Measurements from ENCODE around the gene GPS1. TPM values are rescaled to one million over a fixed set of nuclear protein-coding genes. Genes with fewer than 3 reads are reported as not detected.

GPS1 gene
- total and polyA plus RNA-seq, 9 of the 15 experiments (the other 6 are each of a cell fraction or from before 2014, with no cell fraction given) = 3.1 to 167 (median 69.9) TPM

DNA sequence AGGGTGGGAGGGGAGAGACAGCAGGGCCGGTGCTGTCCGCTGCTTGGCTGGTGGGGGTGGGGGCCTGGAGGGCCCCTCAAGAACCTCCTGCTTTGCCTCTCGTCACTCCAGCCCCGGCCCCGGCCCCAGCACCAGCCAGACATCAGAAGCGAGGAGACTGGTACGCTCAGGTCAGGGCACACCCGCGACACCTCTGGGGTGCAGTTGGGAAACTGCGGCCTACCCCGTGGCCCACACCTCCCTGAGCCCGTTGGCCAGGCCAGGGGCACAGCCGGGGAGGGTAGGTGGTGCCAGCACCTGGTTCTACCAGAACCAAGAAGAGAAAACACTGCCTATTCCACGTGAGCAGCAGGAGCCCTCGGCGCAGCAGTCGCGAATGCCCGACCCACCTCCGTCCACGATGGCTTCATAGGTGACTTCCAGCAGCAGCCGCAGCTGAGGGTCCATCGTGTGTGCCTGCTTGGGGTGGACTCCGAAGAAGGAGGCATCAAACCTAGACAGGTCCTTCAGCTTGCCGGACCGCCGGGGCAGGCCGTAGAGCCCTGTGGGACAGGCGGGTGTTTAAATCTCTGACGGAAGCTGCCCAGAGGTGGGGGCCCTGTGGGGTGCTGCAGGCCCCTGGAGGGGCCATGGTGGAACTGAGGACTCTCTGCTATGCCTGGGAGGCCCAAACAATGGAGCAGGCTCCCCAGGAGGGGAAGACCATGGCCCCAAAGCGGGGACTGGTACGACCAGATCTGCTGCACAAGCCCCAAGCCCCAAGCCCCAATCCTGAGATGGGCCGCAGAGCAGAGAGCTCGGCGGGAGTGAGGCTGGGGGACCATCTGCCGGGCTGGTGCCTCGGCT lies 43.5 kb downstream of the GPS1 start:
- Histone ChIP-seq H3K36me3 (ENCODE audit: control insufficient read depth, insufficient read depth, low read length) (peaks cover 65% of the 10 kb centered on the region), H3K4me3 (peak overlapping the region; percentile 97; the same call in 1 of the 2 replicates), H2AFZ (ENCODE audit: low read depth, low read length) (no peak overlapping the region), H3K9me1 (ENCODE audit: control insufficient read depth, insufficient read depth, low read length) (no peaks in the 10 kb centered on the region), H3K4me1 (replicated peaks in 1 of 2; ENCODE audit: control insufficient read depth in 2 of 2, insufficient read depth in 2 of 2, low read length in 2 of 2) (peaks cover 24 to 88% of the 10 kb centered on the region in 2 experiments), H4K20me1 (replicated peaks; ENCODE audit: control insufficient read depth, insufficient read depth, low read length) (peaks cover 38% of the 10 kb centered on the region), H3K27me3 (ENCODE audit: control insufficient read depth in 2 of 2, insufficient read depth in 2 of 2, low read length in 2 of 2) (no peaks in the 10 kb centered on the region), H3K4me2 (ENCODE audit: insufficient read depth, low read length) (peak overlapping the region; percentile 78), H3K27ac (ENCODE audit: extremely low read depth, low read depth, low read length) (peak overlapping the region; percentile 94), H3K79me2 (ENCODE audit: control insufficient read depth, insufficient read depth, low read length) (peaks cover 78% of the 10 kb centered on the region), H3K9ac (ENCODE audit: insufficient read depth in 1 of 2, low read depth in 2 of 2, low read length in 2 of 2) (peak overlapping the region; percentile 95 to 100), H3K9me3 (replicated peaks; ENCODE audit: control insufficient read depth, insufficient read depth, low read depth, low read length) (no peaks in the 10 kb centered on the region)
- CTCF ChIA-PET (ENCODE audit: low intra/inter-chr PET ratio) = no interaction called here
- 93% methylated on average over 18 of the region's 37 CpGs for WGBS (ENCODE audit: insufficient coverage, low coverage, missing lambda C conversion rate)
- TF ChIP-seq PCBP1 (IDR thresholded peaks at IDR 0.05; ENCODE audit: low read depth, low read length, poor library complexity, severe bottlenecking) (peak; percentile 77), RBM22 (IDR thresholded peaks at IDR 0.05; ENCODE audit: low read depth, low read length, poor library complexity, severe bottlenecking) (peak; percentile 41), RBFOX2 (IDR thresholded peaks at IDR 0.05; ENCODE audit: low read depth, low read length) (peak; percentile 58), PRPF4 (IDR thresholded peaks at IDR 0.05; ENCODE audit: insufficient read depth, low read depth, low read length, poor library complexity, severe bottlenecking) (peak; percentile 40), SIN3A (IDR thresholded peaks at IDR 0.05; ENCODE audit: borderline replicate concordance in 2 of 2, control insufficient read depth in 1 of 2, low read depth in 2 of 2, low read length in 2 of 2) (peak in 1 of 2 experiments; percentile 12; a peak in 1 of 4 replicates), SMARCA5 (IDR thresholded peaks at IDR 0.05) (no peak), FIP1L1 (IDR thresholded peaks at IDR 0.05; ENCODE audit: low read depth, low read length, poor library complexity, severe bottlenecking) (peak; percentile 57), POLR2A (conservative IDR thresholded peaks at IDR 0.05) (peak; percentile 44), THRB (CRISPR knock-in tag; conservative IDR thresholded peaks at IDR 0.05) (no peak), POLR2G (IDR thresholded peaks at IDR 0.05; ENCODE audit: low read depth, low read length) (peak; percentile 24), SNRNP70 (optimal IDR thresholded peaks at IDR 0.05; ENCODE audit: low read depth, low read length) (peak; percentile 30)
- ATAC-seq = no peak
- FAIRE-seq = no peak
- POLR2A ChIA-PET = interaction anchor here (0.6 to 2.0 kb wide), 8 partner anchors 9 to 1016 kb away, joined by 3 to 11 read pairs (median 6); no protein-coding TSS in a partner anchor
- BruUV-seq (replicated peaks) = no TSS peak
- intact Hi-C loops (cut with micrococcal nuclease) = loop anchor here (5.0 kb wide), 1 partner anchor 63 kb away; the partner anchor contains the start of gene RAC3
- in situ Hi-C loops (cut with MboI) = no loop called here
- DNase-seq (ENCODE audit: extremely low read depth in 1 of 4, low spot score in 3 of 4) = no peak

Data from K562 (cell line).